Neural cell (in vitro differentiated cells): Measurements from ENCODE around the gene FOXO6. TPM values are rescaled to one million over a fixed set of nuclear protein-coding genes. Genes with fewer than 3 reads are reported as not detected.

Experiments used
- H2AFZ ChIP-seq: fragments of 200-600, 300-800 bp; sonication (generic), shearing (Covaris generic); 2 replicates; pipeline ENCODE4 v1.6.0; 2014; ENCODE audit warnings: low read depth, mild to moderate bottlenecking, antibody characterized with exemption, low read length, moderate library complexity
- H3F3A ChIP-seq: fragments of 200-600 bp; shearing (Covaris generic); 2 replicates; pipeline ENCODE4 v1.6.1; 2016; ENCODE audit warnings: mild to moderate bottlenecking, moderate library complexity, mixed read lengths, antibody characterized with exemption, low read length; ENCODE audit not compliant: insufficient read depth, poor library complexity, severe bottlenecking
- H3K27ac ChIP-seq: fragments of 200-600, 300-800 bp; sonication (generic), shearing (Covaris generic); 2 replicates; pipeline ENCODE4 v1.5.1; 2014; ENCODE audit warnings: mild to moderate bottlenecking, low read length, moderate library complexity
- H3K27me3 ChIP-seq: fragments of 300-800, 200-600 bp; sonication (generic), shearing (Covaris generic); 2 replicates; pipeline ENCODE4 v1.6.0; 2014; ENCODE audit warnings: mild to moderate bottlenecking, low read depth, low read length, moderate library complexity; ENCODE audit not compliant: insufficient read depth
- H3K36me3 ChIP-seq: fragments of 300-800, 200-600 bp; sonication (generic), shearing (Covaris generic); 2 replicates; pipeline ENCODE4 v1.5.1; 2014; ENCODE audit warnings: mild to moderate bottlenecking, antibody characterized with exemption, low read length, moderate library complexity; ENCODE audit not compliant: insufficient read depth
- H3K4me2 ChIP-seq: fragments of 300-800, 200-600 bp; sonication (generic), shearing (Covaris generic); 2 replicates; pipeline ENCODE4 v1.6.0; 2014; ENCODE audit warnings: mild to moderate bottlenecking, low read length
- H3K4me3 ChIP-seq: fragments of 300-800, 200-600 bp; sonication (generic), shearing (Covaris generic); 2 replicates; pipeline ENCODE4 v1.5.1; 2014; ENCODE audit warnings: mild to moderate bottlenecking, low read length, moderate library complexity
- H3K79me2 ChIP-seq: fragments of 200-600 bp; shearing (Covaris generic); replicated peaks from 2 replicates; pipeline ENCODE4 v1.6.0; 2014; ENCODE audit warnings: mild to moderate bottlenecking, low read length, moderate library complexity; ENCODE audit not compliant: insufficient read depth
- H3K9ac ChIP-seq: fragments of 300-800, 200-600 bp; sonication (generic), shearing (Covaris generic); 2 replicates; pipeline ENCODE4 v1.6.1; 2016; ENCODE audit warnings: mild to moderate bottlenecking, low read length, mixed read lengths
- H3K9me2 ChIP-seq: fragments of 200-600 bp; shearing (Covaris generic); 2 replicates; pipeline ENCODE4 v1.6.1; 2016; ENCODE audit warnings: mild to moderate bottlenecking, low read length, mixed read lengths; ENCODE audit not compliant: insufficient read depth
- H3K9me3 ChIP-seq: fragments of 200-600, 300-800 bp; sonication (generic), shearing (Covaris generic); 2 replicates; pipeline ENCODE4 v1.6.1; 2016; ENCODE audit warnings: mild to moderate bottlenecking, mixed run types, low read length, moderate library complexity, mixed read lengths
- H4K20me1 ChIP-seq: fragments of 200-600 bp; shearing (Covaris generic); 2 replicates; pipeline ENCODE4 v1.6.1; 2016; ENCODE audit warnings: mild to moderate bottlenecking, mixed run types; ENCODE audit not compliant: insufficient read depth
- CTCF ChIP-seq: fragments of 450-650 bp; IDR thresholded peaks from 2 replicates; pipeline ENCODE4 v1.5.1; 2014; ENCODE audit warnings: antibody characterized with exemption, mild to moderate bottlenecking, moderate library complexity; ENCODE audit not compliant: poor library complexity, severe bottlenecking
- EP300 ChIP-seq: fragments of 450-650 bp; conservative IDR thresholded peaks from 2 replicates; pipeline ENCODE4 v1.6.1; 2014; ENCODE audit warnings: antibody characterized with exemption, mild to moderate bottlenecking, moderate library complexity; ENCODE audit not compliant: poor library complexity, severe bottlenecking
- EZH2 ChIP-seq: fragments of 200-600, 300-800 bp; shearing (Covaris generic), sonication (generic); IDR thresholded peaks from 2 replicates; pipeline ENCODE4 v1.6.1; 2014; ENCODE audit warnings: antibody characterized with exemption, low read length, borderline replicate concordance, mild to moderate bottlenecking; ENCODE audit not compliant: insufficient read depth, poor library complexity, severe bottlenecking
- MXI1 ChIP-seq: fragments of 450-650 bp; conservative IDR thresholded peaks from 2 replicates; pipeline ENCODE4 v1.6.1; 2014; ENCODE audit warnings: antibody characterized with exemption, mild to moderate bottlenecking; ENCODE audit not compliant: poor library complexity, severe bottlenecking
- POLR2AphosphoS5 ChIP-seq: IDR thresholded peaks from 2 replicates; pipeline ENCODE4 v1.6.1; 2012
- RAD21 ChIP-seq: fragments of 450-650 bp; conservative IDR thresholded peaks from 2 replicates; pipeline ENCODE4 v1.6.1; 2014; ENCODE audit warnings: antibody characterized with exemption, mild to moderate bottlenecking, moderate library complexity
- REST ChIP-seq: IDR thresholded peaks from 2 replicates; pipeline ENCODE4 v1.6.1; 2012; ENCODE audit warnings: borderline replicate concordance
- SMC3 ChIP-seq: fragments of 450-650 bp; conservative IDR thresholded peaks from 2 replicates; pipeline ENCODE4 v1.6.1; 2014; ENCODE audit warnings: antibody characterized with exemption, mild to moderate bottlenecking, moderate library complexity; ENCODE audit not compliant: poor library complexity
- TAF1 ChIP-seq: IDR thresholded peaks from 2 replicates; pipeline ENCODE4 v1.6.1; 2012; ENCODE audit warnings: low read depth
- polyA plus RNA-seq: library from polyadenylated mRNA; depleted of rRNA; stranded (reverse); fragments of >200 nt; gene quantifications from 2 replicates; pipeline ENCODE4 v1.2.3, GENCODE V29; 2014

FOXO6 gene
- polyA plus RNA-seq, 1 donor from 2014 or later = 0.59 TPM

GRCh38 chr1:41327383-41327999 is 33.7 kb upstream of the FOXO6 start:
- Histone ChIP-seq H3K27ac (no peak overlapping the region), H2AFZ (no peak overlapping the region), H4K20me1 (no peaks in the 10 kb centered on the region), H3K27me3 (peaks cover 2% of the 10 kb centered on the region), H3F3A (no peaks in the 10 kb centered on the region), H3K4me2 (no peak overlapping the region), H3K9me3 (no peaks in the 10 kb centered on the region), H3K79me2 (no peaks in the 10 kb centered on the region), H3K4me3 (no peak overlapping the region), H3K9ac (no peak overlapping the region), H3K36me3 (no peaks in the 10 kb centered on the region), H3K9me2 (no peaks in the 10 kb centered on the region)
- TF ChIP-seq SMC3 (no peak), REST (no peak), MXI1 (no peak), EZH2 (no peak), TAF1 (no peak), CTCF (no peak), POLR2AphosphoS5 (no peak), EP300 (no peak), RAD21 (no peak)

GRCh38 chr1:41328001-41328615 is 33.1 kb upstream of the FOXO6 start:
- H3F3A ChIP-seq = no peaks in the 10 kb centered on the region
- no peak overlapping the region for H3K9ac ChIP-seq
- H3K36me3 ChIP-seq = no peaks in the 10 kb centered on the region
- no peaks in the 10 kb centered on the region for H3K79me2 ChIP-seq
- H3K9me3 ChIP-seq = no peaks in the 10 kb centered on the region
- no peaks in the 10 kb centered on the region for H3K9me2 ChIP-seq
- no peaks in the 10 kb centered on the region for H4K20me1 ChIP-seq
- no peak overlapping the region for H3K27ac ChIP-seq
- no peak overlapping the region for H3K4me2 ChIP-seq
- peaks cover 2% of the 10 kb centered on the region for H3K27me3 ChIP-seq
- H3K4me3 ChIP-seq = no peak overlapping the region
- H2AFZ ChIP-seq = no peak overlapping the region
- no peak for TF ChIP-seq POLR2AphosphoS5
- no peak for TF ChIP-seq TAF1
- no peak for TF ChIP-seq SMC3
- no peak for TF ChIP-seq RAD21
- TF ChIP-seq MXI1 = no peak
- TF ChIP-seq REST = no peak
- TF ChIP-seq EZH2 = no peak
- no peak for TF ChIP-seq CTCF
- TF ChIP-seq EP300 = no peak
